ENCODE results near the gene MTCP1.

GRCh38 chrX:155027509-155028066, 43.3 kb downstream of the MTCP1 start:
- no peak for TF ChIP-seq CTCF (IDR thresholded peaks at IDR 0.05; ENCODE audit: insufficient read depth, low read length)
- no peak for TF ChIP-seq REST (IDR thresholded peaks at IDR 0.05; ENCODE audit: insufficient replicate concordance, low read depth)
- TF ChIP-seq POLR2AphosphoS5 (IDR thresholded peaks at IDR 0.05; ENCODE audit: low read depth), result no peak; the same call in 1 of the 2 replicates
- no peak for TF ChIP-seq SPI1 (IDR thresholded peaks at IDR 0.05; ENCODE audit: borderline replicate concordance, low read depth)

All from HL-60 (cell line).